Pancreas (tissue), 10 donors: ENCODE data around the gene FTCD. TPM values are rescaled to one million over a fixed set of nuclear protein-coding genes. Genes with fewer than 3 reads are reported as not detected.

Source experiments
- ATAC-seq, 4 donors: fragments of 200-7000 bp; cut with Tn5 transposase; one replicate each; pipeline versions ENCODE4 v1.8.0 to v1.9.1; 2020; ENCODE audit warnings: mild to moderate bottlenecking in 4 of 4, moderate library complexity in 4 of 4
- DNase-seq, 6 donors: peaks; one replicate each; pipeline ENCODE4 v3.0.0-alpha.2; 2020
- FAIRE-seq: peaks from 2 replicates; lab custom pipeline; 2012; peaks lifted over from hg19 to GRCh38; lab: Jason Lieb, UNC
- H3K27ac ChIP-seq, 4 donors: fragments of 200-600 bp; sonication (generic); 1 replicate in 3 of 4; 2 replicates in 1 of 4; pipeline versions ENCODE4 v1.5.0 to v1.8.0; 2020
- H3K27me3 ChIP-seq, 4 donors: fragments of 200-600 bp; one replicate each; pipeline ENCODE4 v1.8.0; 2021
- H3K36me3 ChIP-seq, 3 donors: fragments of 200-600 bp; sonication (generic) in 1 of 3; one replicate each; pipeline versions ENCODE4 v1.5.0 to v1.8.0; 2020 to 2021
- H3K4me1 ChIP-seq, 3 donors: fragments of 200-600 bp; one replicate each; pipeline ENCODE4 v1.8.0; 2021
- H3K4me3 ChIP-seq, 4 donors: fragments of 200-600 bp; sonication (generic) in 2 of 4; one replicate each; pipeline versions ENCODE4 v1.5.0 to v1.8.0; 2020 to 2021
- H3K9me3 ChIP-seq, 4 donors: fragments of 200-600 bp; one replicate each; pipeline ENCODE4 v1.8.0; 2021
- WGBS, 2 donors: extraction: QIAGEN DNeasy Blood & Tissue Kit; methylation state at CpG; one replicate each; pipeline ENCODE4 v1.1.7; 2013; 5-methylcytosine and 5-hydroxymethylcytosine counted together
- intact Hi-C, 3 donors: fragments of 100-400 bp; cut with DNase I; formaldehyde crosslinking; loops; one replicate each; pipeline versions ENCODE4 v1.11.1 to v1.14.2; 2022
- polyA plus RNA-seq, 2 donors: library from polyadenylated mRNA; stranded (reverse); fragments of 200-250 nt; gene quantifications; one replicate each; pipeline ENCODE4 v1.2.3, GENCODE V29; 2013
- total RNA-seq, 6 donors: library from RNA; stranded (reverse); fragmentation: NEBNext Ultra II Directional in 4 of 6; extraction: Animal tissue kit (Norgen Biotek cat#: 25700) in 4 of 6; gene quantifications; one replicate each; pipeline versions ENCODE4 v1.2.1 to v1.2.4, GENCODE V29; 2021 to 2023
- TF ChIP-seq, protein P1 (sequence below), 4 donors: fragments of 200-600 bp; sonication (generic) in 3 of 4; IDR thresholded peaks; one replicate each; pipeline versions ENCODE4 v1.5.0 to v1.8.0; 2021; ENCODE audit warnings: antibody characterized with exemption in 4 of 4
- donor health status: healthy with polysubstance abuse.
- donor health status: DM: no; HTN: no; CAD: no; lungs with moderate emphysema.
- donor health status: DM: no; HTN: no; CAD: no.
- donor health status: control.
- donor health status: control.
- donor health status: Bipolar disorder and iron deficiency.
- donor health status: DM: yes; HTN: yes; CAD: no.
- donor health status: DM: no; HTN: no; CAD: no.
- donor health status: DM: no; HTN: no; CAD: no.
- donor health status: DM: yes; HTN: yes; CAD: no.

Gene FTCD
- total and polyA plus RNA-seq, 8 donors: 0.31 to 14.0 (median 0.54) TPM

DNA sequence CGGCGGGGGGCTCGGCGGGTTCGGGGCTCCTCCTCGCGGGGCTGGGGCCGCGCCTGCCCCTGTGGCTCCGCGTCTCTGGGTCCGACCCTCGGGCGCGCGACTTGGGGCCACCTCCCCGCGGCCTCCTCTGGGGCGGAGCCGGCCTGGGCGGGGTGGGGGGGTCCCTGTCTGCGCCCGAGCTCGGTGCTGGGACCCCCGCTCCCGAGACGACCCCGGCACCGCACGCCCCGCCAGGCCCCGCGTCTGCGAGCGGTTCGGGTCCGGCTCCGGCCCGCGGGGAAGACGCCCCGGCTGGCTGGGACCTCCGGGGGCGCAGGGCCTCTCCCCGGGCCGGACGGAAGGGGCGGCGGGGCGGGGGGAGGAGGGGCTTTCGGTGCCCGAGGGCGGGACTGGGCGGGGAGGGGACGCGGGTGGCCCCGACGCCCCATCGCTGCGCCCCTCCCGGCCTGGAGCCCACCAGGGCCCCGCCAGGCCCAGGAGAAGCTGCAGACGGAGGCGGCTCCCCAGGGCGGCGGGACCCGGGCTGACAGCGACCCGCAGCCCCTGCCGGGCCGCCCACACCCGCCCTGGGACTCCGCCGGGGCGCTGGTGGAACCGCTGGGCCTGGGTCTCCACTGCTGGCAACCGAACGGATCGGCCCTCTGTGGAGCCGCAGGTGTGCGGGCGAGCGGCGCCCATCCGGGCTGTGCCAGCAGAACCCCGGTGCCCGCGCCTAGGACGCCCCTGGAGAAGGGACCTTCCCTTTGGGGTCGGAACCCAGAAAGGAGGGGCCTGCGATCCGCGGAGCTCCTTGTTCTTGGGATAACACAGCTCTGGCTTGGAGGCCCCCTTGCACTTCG, 56.9 kb downstream of the FTCD start:
- 4% methylated on average over 56 to 94 of the region's 94 CpGs for WGBS, 2 donors
- DNase-seq: peak in 4 of 6 donors; percentile 7 to 67 (median 44)
- Histone ChIP-seq H3K9me3 (no peaks in the 10 kb centered on the region), H3K27ac (peak overlapping the region in 1 of 4 donors; percentile 8), H3K4me1 (no peaks in the 10 kb centered on the region), H3K27me3 (peaks cover 0 to 6% (median 2%) of the 10 kb centered on the region in 4 donors), H3K36me3 (no peaks in the 10 kb centered on the region), H3K4me3 (peak overlapping the region; percentile 23 to 55 (median 36))
- intact Hi-C loops: no loop called here
- no peak for FAIRE-seq
- TF ChIP-seq, protein P1, sequence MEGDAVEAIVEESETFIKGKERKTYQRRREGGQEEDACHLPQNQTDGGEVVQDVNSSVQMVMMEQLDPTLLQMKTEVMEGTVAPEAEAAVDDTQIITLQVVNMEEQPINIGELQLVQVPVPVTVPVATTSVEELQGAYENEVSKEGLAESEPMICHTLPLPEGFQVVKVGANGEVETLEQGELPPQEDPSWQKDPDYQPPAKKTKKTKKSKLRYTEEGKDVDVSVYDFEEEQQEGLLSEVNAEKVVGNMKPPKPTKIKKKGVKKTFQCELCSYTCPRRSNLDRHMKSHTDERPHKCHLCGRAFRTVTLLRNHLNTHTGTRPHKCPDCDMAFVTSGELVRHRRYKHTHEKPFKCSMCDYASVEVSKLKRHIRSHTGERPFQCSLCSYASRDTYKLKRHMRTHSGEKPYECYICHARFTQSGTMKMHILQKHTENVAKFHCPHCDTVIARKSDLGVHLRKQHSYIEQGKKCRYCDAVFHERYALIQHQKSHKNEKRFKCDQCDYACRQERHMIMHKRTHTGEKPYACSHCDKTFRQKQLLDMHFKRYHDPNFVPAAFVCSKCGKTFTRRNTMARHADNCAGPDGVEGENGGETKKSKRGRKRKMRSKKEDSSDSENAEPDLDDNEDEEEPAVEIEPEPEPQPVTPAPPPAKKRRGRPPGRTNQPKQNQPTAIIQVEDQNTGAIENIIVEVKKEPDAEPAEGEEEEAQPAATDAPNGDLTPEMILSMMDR (IDR thresholded peaks at IDR 0.05): no peak
- ATAC-seq: peak in 1 of 4 donors; percentile 29

GRCh38 chr21:46097336-46098293, 57.8 kb downstream of the FTCD start, which contains the start of gene COL6A2:
Gene COL6A2, plus strand, starts transcription at chr21:46098112.
- Histone ChIP-seq H3K27me3 (peaks cover 0 to 3% (median 0%) of the 10 kb centered on the region in 4 donors), H3K27ac (peak within 1 kb of the TSS in 1 of 4 donors; percentile 8), H3K4me1 (no peaks in the 10 kb centered on the region), H3K36me3 (no peaks in the 10 kb centered on the region), H3K4me3 (peak within 1 kb of the TSS; percentile 23 to 55 (median 36)), H3K9me3 (no peaks in the 10 kb centered on the region)
- FAIRE-seq (no peak), ATAC-seq (peak; percentile 81 to 95 (median 84)), DNase-seq (peak in 5 of 6 donors; percentile 22 to 84 (median 58))
- intact Hi-C loops: no loop called here
- 7 to 8% methylated on average over 43 to 82 of the region's 83 CpGs for WGBS, 2 donors
- TF ChIP-seq, protein P1 (IDR thresholded peaks at IDR 0.05): no peak

- WGBS, 2 donors: 77 to 83% methylated on average over 16 of the region's 16 CpGs
- TF ChIP-seq, protein P1 (IDR thresholded peaks at IDR 0.05): no peak
- H3K4me1 ChIP-seq: no peaks in the 10 kb centered on the region
- no peaks in the 10 kb centered on the region for H3K9me3 ChIP-seq
- H3K36me3 ChIP-seq: no peaks in the 10 kb centered on the region
- no peak overlapping the region for H3K27ac ChIP-seq
- peaks cover 0 to 3% (median 0%) of the 10 kb centered on the region in 4 donors for H3K27me3 ChIP-seq
- no peak for ATAC-seq
- intact Hi-C loops: no loop called here
- FAIRE-seq: no peak
- peak overlapping the region in 1 of 4 donors; percentile 55 for H3K4me3 ChIP-seq
- DNase-seq: peak in 3 of 6 donors; percentile 6 to 44 (median 36)
Observed at GRCh38 chr21:46096596-46097335, 58.6 kb downstream of the FTCD start.

- peaks cover 0 to 3% (median 0%) of the 10 kb centered on the region in 4 donors for H3K27me3 ChIP-seq
- WGBS, 2 donors: 77 to 85% methylated on average over 12 of the region's 12 CpGs
- TF ChIP-seq, protein P1 (IDR thresholded peaks at IDR 0.05): no peak
- DNase-seq (peak in 1 of 6 donors; percentile 29), ATAC-seq (no peak), FAIRE-seq (no peak)
- H3K27ac ChIP-seq: no peak overlapping the region
- intact Hi-C loops: no loop called here
- H3K4me1 ChIP-seq: no peaks in the 10 kb centered on the region
- H3K9me3 ChIP-seq: no peaks in the 10 kb centered on the region
- no peaks in the 10 kb centered on the region for H3K36me3 ChIP-seq
- H3K4me3 ChIP-seq: no peak overlapping the region
Observed at GRCh38 chr21:46095814-46096595, 59.4 kb downstream of the FTCD start.
